NT2/D1 (cell line): ENCODE measurements around the gene TMEM269.

Experiments used
- SUZ12 ChIP-seq: IDR thresholded peaks from 2 replicates; pipeline ENCODE4 v1.6.1; 2011; ENCODE audit not compliant: insufficient read length, insufficient read depth; ENCODE audit errors: extremely low read depth
- ZNF274 ChIP-seq: IDR thresholded peaks from 2 replicates; pipeline ENCODE4 v1.6.1; 2011; ENCODE audit warnings: mild to moderate bottlenecking, low read depth, low read length

- no peak for TF ChIP-seq SUZ12
- TF ChIP-seq ZNF274: no peak
These were observed 33.2 kb downstream of the TMEM269 start for GRCh38 chr1:42817976-42818375.
